ENCODE measurements around the gene EIF2D.
A peak's percentile ranks its signal among the peaks of the same experiment; 100 is the strongest.
"Not testable (repeated sequence)": the region's sequence is repeated elsewhere in the genome, so short reads cannot be mapped to it uniquely, and the experiment has no call there.

Gene EIF2D

GRCh38 chr1:206586501-206587445, 25.5 kb downstream of the EIF2D start:
- DNase-seq = no peak

GRCh38 chr1:206584683-206585082, 27.6 kb downstream of the EIF2D start:
- DNase-seq = no peak

- DNase-seq = peak; percentile 74
Observed at GRCh38 chr1:206583707-206584648, 28.3 kb downstream of the EIF2D start.

GRCh38 chr1:206582971-206583706, 29.1 kb downstream of the EIF2D start:
- no peak for DNase-seq

GRCh38 chr1:206582537-206582936, 29.7 kb downstream of the EIF2D start:
- no peak for DNase-seq

- no peak for DNase-seq
Observed at GRCh38 chr1:206581571-206581981, 30.7 kb downstream of the EIF2D start.

- not testable (repeated sequence) for DNase-seq
Observed at GRCh38 chr1:206581114-206581497, 31.2 kb downstream of the EIF2D start.

- DNase-seq = no peak
Observed at GRCh38 chr1:206580438-206581113, 31.7 kb downstream of the EIF2D start.

- DNase-seq = no peak
Observed at GRCh38 chr1:206579747-206580437, 32.4 kb downstream of the EIF2D start.

- no peak for DNase-seq
Observed at GRCh38 chr1:206578978-206579374, 33.3 kb downstream of the EIF2D start.

- DNase-seq = no peak
Observed at GRCh38 chr1:206578068-206578977, 33.9 kb downstream of the EIF2D start.

GRCh38 chr1:206577626-206578025, 34.6 kb downstream of the EIF2D start:
- DNase-seq = no peak

GRCh38 chr1:206575894-206576737, 36.1 kb downstream of the EIF2D start:
- DNase-seq = no peak

GRCh38 chr1:206575165-206575893, 36.9 kb downstream of the EIF2D start:
- DNase-seq = no peak

GRCh38 chr1:206573762-206574161, 38.5 kb downstream of the EIF2D start:
- DNase-seq = no peak

GRCh38 chr1:206573319-206573718, 38.9 kb downstream of the EIF2D start:
- no peak for DNase-seq

GRCh38 chr1:206572835-206573234, 39.4 kb downstream of the EIF2D start:
- DNase-seq = no peak

- DNase-seq = no peak
Observed at GRCh38 chr1:206570529-206570928, 41.7 kb downstream of the EIF2D start.

GRCh38 chr1:206569556-206569955, 42.7 kb downstream of the EIF2D start:
- DNase-seq = no peak

Measured in islet precursor cell (in vitro differentiated cells).